AG10803 (cell line): ENCODE data around the gene NAB2.

Experiments used
- DNase-seq: peaks from one replicate; pipeline ENCODE4 v3.0.0; 2010; ENCODE audit warnings: low read depth
- H3K4me3 ChIP-seq: 2 replicates; pipeline ENCODE4 v1.5.1; 2011; ENCODE audit warnings: mild to moderate bottlenecking, low read length, control low read depth
- CTCF ChIP-seq: conservative IDR thresholded peaks from 2 replicates; pipeline ENCODE4 v1.5.1; 2011; ENCODE audit warnings: mild to moderate bottlenecking, low read length, control low read depth, inconsistent platforms

The NAB2 gene

GRCh38 chr12:57133013-57133569 is 44.2 kb downstream of the NAB2 start:
- peak overlapping the region; percentile 93 for H3K4me3 ChIP-seq
- DNase-seq = peak; percentile 88
- TF ChIP-seq CTCF = no peak

- DNase-seq = no peak
- TF ChIP-seq CTCF = no peak
- peak overlapping the region; percentile 53 for H3K4me3 ChIP-seq
These were observed 45.0 kb downstream of the NAB2 start for GRCh38 chr12:57133916-57134315.

DNA sequence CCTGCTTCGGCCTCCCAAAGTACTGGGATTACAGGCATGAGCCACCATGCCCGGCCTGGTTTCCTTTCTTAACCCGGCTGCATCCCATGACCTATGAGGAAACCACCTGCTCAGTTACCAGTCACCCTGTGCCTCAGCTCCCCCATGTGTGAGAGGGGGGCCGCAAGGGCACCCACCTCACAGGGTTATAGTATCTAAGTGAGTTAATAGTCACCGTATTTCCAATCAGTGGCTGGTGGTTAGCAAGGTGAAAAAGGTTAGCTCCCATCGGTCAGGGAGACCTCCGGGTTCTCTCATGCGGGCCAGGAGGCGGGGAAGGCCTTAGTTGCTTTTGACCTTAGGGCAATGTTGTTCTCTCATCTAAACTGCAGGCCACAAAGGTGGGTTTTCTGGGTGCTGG is 46.0 kb downstream of the NAB2 start:
- TF ChIP-seq CTCF = no peak
- peak overlapping the region; percentile 58 for H3K4me3 ChIP-seq
- DNase-seq = no peak

GRCh38 chr12:57135527-57136326 is 46.8 kb downstream of the NAB2 start:
- DNase-seq = peak; percentile 92
- peak overlapping the region; percentile 58 for H3K4me3 ChIP-seq
- TF ChIP-seq CTCF = no peak

DNA sequence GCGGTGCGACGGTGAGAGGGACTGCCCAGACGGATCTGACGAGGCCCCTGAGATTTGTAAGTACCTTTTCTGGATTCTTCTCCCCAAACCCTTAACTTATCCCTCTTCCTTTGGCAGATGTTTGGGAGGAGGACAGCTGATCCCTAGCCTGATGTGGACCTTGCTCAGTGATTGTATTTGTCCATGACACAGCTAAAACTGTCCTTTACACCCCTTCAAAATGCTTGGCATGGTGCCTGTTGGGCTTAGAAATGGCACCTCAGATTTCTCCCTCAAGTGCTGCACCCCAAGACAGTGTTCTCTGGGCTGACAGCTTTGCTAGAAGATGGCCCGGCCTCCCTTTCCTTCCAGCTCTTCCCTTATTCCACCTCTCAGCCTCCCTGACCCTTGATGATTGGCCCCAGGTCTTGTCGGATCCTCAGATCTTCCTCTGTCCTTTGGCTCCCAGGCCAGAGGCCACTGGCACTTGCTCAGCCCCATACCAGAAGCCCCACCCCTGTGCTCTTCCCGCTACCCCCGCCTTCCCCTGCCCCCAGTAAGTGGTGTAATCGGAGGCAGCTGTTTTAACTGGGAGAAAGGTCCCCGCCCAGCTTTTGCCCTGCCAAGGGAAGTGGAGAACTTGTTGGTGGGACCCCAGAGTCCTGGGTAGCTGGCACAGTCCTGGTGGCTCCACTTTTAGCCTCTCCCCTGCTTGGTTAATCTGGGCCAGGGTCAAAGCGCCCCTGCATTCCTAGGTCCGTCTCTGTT is 49.8 kb downstream of the NAB2 start:
- H3K4me3 ChIP-seq = no peak overlapping the region; the same call in 1 of the 2 replicates
- no peak for TF ChIP-seq CTCF
- peak; percentile 76 for DNase-seq

DNA sequence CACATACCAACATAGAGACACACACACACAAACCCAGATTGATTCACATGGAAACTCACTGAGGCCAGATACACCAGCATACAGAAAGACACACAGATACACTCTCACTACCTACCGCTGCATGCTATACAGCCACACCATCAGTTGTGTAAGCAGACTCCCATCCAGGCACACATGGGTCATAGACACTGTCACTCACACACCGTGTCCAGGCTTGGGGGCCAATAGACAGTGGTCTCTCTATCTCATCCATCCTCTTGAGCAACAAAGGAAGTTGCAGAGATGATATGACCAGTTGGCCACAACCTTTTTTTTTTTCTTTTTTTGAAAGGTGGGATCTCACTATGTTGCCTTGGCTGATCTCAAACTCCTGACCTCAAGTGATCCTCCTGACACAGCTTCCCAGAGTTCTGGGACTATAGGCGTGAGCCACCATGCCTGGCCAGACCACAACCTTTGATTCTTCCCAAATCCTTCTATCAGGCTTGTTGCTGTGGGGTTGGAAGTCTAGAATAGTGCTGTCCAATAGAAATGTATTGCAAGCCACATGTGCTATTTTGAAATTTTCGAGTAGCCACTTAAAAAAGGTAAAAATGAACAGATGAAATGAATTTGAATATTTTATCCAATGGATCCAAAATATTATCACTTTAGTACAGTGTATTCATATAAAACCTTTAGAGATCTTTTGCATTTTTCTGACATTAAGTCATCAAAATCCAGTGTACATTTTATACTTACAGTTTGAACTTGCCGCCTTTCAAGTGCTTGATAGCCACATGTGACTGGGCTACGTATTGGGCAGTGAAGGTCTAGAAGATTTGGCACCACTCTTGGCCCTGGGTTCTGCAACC is 51.1 kb downstream of the NAB2 start:
- H3K4me3 ChIP-seq = no peak overlapping the region

More for the DNA sequence above, 51.1 kb downstream of the NAB2 start:
- no peak for DNase-seq
- TF ChIP-seq CTCF = no peak
